Measurements from ENCODE around the gene RBCK1. TPM values are rescaled to one million over a fixed set of nuclear protein-coding genes. Genes with fewer than 3 reads are reported as not detected.

Gene RBCK1
- total and polyA plus RNA-seq, 10 of the 15 experiments (the other 5 are each of a cell fraction or from before 2014, with no cell fraction given), result 14.1 to 99.7 (median 76.0) TPM

- no peak for DNase-seq (ENCODE audit: low read depth, low spot score)
- no peak for ATAC-seq
- TF ChIP-seq REST (IDR thresholded peaks at IDR 0.05; ENCODE audit: low read depth, low read length), result no peak
- Histone ChIP-seq H3K9ac (ENCODE audit: control insufficient read depth, insufficient read depth, low read length) (no peak overlapping the region), H3K4me3 (no peak overlapping the region), H3K36me3 (ENCODE audit: control insufficient read depth in 2 of 2, insufficient read depth in 2 of 2, low read length in 1 of 2) (peaks cover 20 to 28% of the 10 kb centered on the region in 2 experiments), H3K4me2 (ENCODE audit: control insufficient read depth, insufficient read depth) (no peak overlapping the region), H3K4me1 (ENCODE audit: control insufficient read depth, insufficient read depth, low read length) (peaks cover 24% of the 10 kb centered on the region), H3K9me3 (replicated peaks; ENCODE audit: control insufficient read depth, insufficient read depth, low read length) (no peaks in the 10 kb centered on the region), H3K27me3 (replicated peaks in 1 of 2; ENCODE audit: control insufficient read depth in 2 of 2, insufficient read depth in 2 of 2, low read length in 1 of 2) (no peaks in the 10 kb centered on the region), H3K79me2 (ENCODE audit: control insufficient read depth, insufficient read depth, low read length) (no peaks in the 10 kb centered on the region), H3K27ac (ENCODE audit: control insufficient read depth, insufficient read depth) (no peak overlapping the region), H4K20me1 (ENCODE audit: control insufficient read depth, insufficient read depth) (no peaks in the 10 kb centered on the region), H2AFZ (ENCODE audit: control insufficient read depth, low read depth, low read length) (no peak overlapping the region)
- intact Hi-C loops (cut with micrococcal nuclease; ENCODE audit: unreplicated experiment), result no loop called here
- BruUV-seq (replicated peaks), result no TSS peak
- no peak for FAIRE-seq
- in situ Hi-C loops (cut with MboI), result no loop called here
- ChIA-PET POLR2A (interaction anchor here (1.4 to 2.1 kb wide), 2 partner anchors 19 to 51 kb away, joined by 3 to 7 read pairs; partner anchors contain the start of gene TRIB3), SMC1A (ENCODE audit: uncharacterized antibody, unreplicated experiment) (interaction anchor here (1.1 to 1.3 kb wide), 4 partner anchors 22 to 77 kb away, joined by 3 to 4 read pairs (median 3); no protein-coding TSS in a partner anchor), CTCF (interaction anchor here (0.8 to 3.8 kb wide), 8 partner anchors 13 to 102 kb away, joined by 3 to 21 read pairs (median 4); no protein-coding TSS in a partner anchor), RAD21 (ENCODE audit: unreplicated experiment) (interaction anchor here (1.0 to 1.8 kb wide), 3 partner anchors 78 to 130 kb away, joined by 3 to 10 read pairs (median 4); no protein-coding TSS in a partner anchor)
- WGBS (ENCODE audit: insufficient coverage, insufficient replicate concordance, low lambda C conversion rate, missing lambda C conversion rate), result 84% methylated on average over 13 of the region's 13 CpGs
These were observed 24.1 kb downstream of the RBCK1 start for GRCh38 chr20:432208-432607.

Measured in GM12878 (cell line).